GM12891 (cell line): ENCODE results near the gene MYOCD.

Experiments
- DNase-seq: peaks from one replicate; pipeline ENCODE4 v3.0.0; 2011; ENCODE audit warnings: low spot score; ENCODE audit not compliant: insufficient read length
- FAIRE-seq: peaks from 2 replicates; lab custom pipeline; 2011; peaks lifted over from hg19 to GRCh38; lab: Jason Lieb, UNC
- PAX5 ChIP-seq: IDR thresholded peaks from 2 replicates; pipeline ENCODE4 v1.6.1; 2011; ENCODE audit warnings: low read length, moderate library complexity, mild to moderate bottlenecking; ENCODE audit not compliant: insufficient read depth, severe bottlenecking
- POLR2A ChIP-seq: IDR thresholded peaks from 2 replicates; pipeline ENCODE4 v1.6.1; 2011; ENCODE audit warnings: low read depth, low read length, control low read depth
- POLR2AphosphoS5 ChIP-seq: IDR thresholded peaks from 2 replicates; pipeline ENCODE4 v1.6.1; 2011; ENCODE audit warnings: low read depth, low read length, control low read depth
- POU2F2 ChIP-seq: IDR thresholded peaks from 2 replicates; pipeline ENCODE4 v1.6.1; 2011; ENCODE audit warnings: low read depth, mild to moderate bottlenecking, control low read depth, low read length, moderate library complexity
- SPI1 ChIP-seq: IDR thresholded peaks from 2 replicates; pipeline ENCODE4 v1.6.1; 2011; ENCODE audit warnings: low read depth, low read length, control low read depth
- TAF1 ChIP-seq: IDR thresholded peaks from 2 replicates; pipeline ENCODE4 v1.6.1; 2011; ENCODE audit warnings: low read depth, low read length, control low read depth

Gene MYOCD

DNA sequence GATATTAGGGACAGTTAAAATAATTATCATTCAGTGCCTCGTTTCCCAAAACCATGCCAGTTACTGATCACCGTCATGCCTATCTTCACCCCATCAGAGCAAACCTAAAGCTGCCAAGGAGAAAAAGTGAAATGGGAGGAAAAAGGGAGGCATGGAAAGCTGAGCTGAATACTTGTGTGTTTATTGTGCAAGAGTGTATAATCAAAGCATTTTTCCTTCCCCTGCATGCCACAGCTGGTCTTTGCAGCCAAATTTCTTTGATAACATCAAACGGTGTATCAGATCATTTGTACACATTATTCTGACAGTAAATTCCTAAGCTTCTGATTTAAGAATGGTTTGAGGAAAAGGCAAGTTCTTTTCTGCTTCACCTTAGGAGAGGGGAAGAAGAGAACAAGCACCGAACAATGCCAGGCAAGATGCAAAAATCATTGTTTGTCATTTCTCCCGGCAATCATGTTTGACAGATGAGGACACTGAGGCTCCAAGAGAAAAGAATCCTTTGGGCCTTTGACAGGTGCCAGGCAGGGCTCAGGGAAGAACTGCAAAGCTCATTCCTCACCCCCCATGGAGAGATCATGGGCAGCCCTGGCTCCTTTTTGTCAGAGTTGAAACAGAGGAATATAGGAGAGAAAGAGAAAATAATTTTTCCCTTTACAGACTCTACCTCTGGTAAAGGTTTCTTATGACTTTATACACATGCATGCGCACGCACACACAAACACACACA, 72.2 kb downstream of the MYOCD start:
- no peak for DNase-seq
- TF ChIP-seq POU2F2 = no peak
- TF ChIP-seq PAX5 = no peak
- TF ChIP-seq TAF1 = no peak
- TF ChIP-seq POLR2AphosphoS5 = no peak
- TF ChIP-seq SPI1 = no peak
- no peak for TF ChIP-seq POLR2A
- no peak for FAIRE-seq

GRCh38 chr17:12738624-12739023, 72.9 kb downstream of the MYOCD start:
- FAIRE-seq = no peak
- TF ChIP-seq SPI1 = no peak
- TF ChIP-seq POLR2AphosphoS5 = no peak
- no peak for TF ChIP-seq POLR2A
- TF ChIP-seq POU2F2 = no peak
- TF ChIP-seq TAF1 = no peak
- TF ChIP-seq PAX5 = no peak
- no peak for DNase-seq

DNA sequence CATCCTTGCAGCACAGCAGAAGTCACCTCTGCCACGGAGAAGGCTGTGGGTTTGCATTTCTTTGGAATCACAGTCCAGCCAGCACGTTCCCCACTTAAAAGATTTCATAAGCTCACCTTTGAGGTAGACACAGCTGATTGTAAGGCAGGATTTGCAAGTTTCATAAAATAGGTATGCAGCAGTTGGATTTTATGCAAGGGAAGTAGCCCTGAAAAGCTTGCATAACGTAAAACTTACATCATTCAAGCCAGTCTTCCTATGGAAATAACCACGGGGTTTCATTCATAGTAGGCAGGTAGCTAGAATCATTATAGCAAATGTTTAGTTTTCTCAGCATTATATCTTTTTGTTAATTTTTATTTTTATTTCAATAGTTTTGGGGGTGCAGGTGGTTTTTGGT, 73.8 kb downstream of the MYOCD start:
- TF ChIP-seq POLR2A (no peak), SPI1 (no peak), TAF1 (no peak), POLR2AphosphoS5 (no peak), PAX5 (no peak), POU2F2 (no peak)
- DNase-seq = no peak
- FAIRE-seq = no peak

DNA sequence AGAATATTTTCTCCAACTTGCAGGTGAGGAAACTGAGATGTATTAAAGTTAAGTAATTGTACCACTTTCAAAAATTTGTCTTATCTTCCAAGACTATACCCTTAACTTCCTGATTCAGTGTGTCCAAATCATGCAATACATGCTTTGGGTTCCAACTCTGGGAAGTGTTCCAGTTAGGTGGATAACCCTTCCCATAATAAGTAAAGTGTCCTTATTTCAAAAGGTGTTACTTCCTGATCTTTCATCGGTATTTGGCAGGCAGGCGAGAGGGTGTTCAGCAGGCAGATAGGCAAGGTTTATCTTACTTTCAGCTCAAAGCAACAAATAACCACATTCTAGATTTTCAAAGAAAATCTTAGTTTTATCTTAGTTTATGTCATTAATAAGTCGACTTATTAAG, 77.4 kb downstream of the MYOCD start:
- no peak for TF ChIP-seq SPI1
- no peak for TF ChIP-seq PAX5
- no peak for TF ChIP-seq POLR2A
- TF ChIP-seq TAF1 = no peak
- TF ChIP-seq POU2F2 = no peak
- TF ChIP-seq POLR2AphosphoS5 = no peak
- FAIRE-seq = no peak
- no peak for DNase-seq

- DNase-seq (no peak), FAIRE-seq (no peak)
- no peak for TF ChIP-seq POLR2A
- no peak for TF ChIP-seq POU2F2
- TF ChIP-seq TAF1 = no peak
- no peak for TF ChIP-seq SPI1
- no peak for TF ChIP-seq PAX5
- no peak for TF ChIP-seq POLR2AphosphoS5
Measured at GRCh38 chr17:12744298-12744697, 78.6 kb downstream of the MYOCD start.

- FAIRE-seq (no peak), DNase-seq (no peak)
- TF ChIP-seq TAF1 (no peak), POU2F2 (no peak), POLR2AphosphoS5 (no peak), POLR2A (no peak), PAX5 (no peak), SPI1 (no peak)
Measured at GRCh38 chr17:12744786-12745185, 79.1 kb downstream of the MYOCD start.

DNA sequence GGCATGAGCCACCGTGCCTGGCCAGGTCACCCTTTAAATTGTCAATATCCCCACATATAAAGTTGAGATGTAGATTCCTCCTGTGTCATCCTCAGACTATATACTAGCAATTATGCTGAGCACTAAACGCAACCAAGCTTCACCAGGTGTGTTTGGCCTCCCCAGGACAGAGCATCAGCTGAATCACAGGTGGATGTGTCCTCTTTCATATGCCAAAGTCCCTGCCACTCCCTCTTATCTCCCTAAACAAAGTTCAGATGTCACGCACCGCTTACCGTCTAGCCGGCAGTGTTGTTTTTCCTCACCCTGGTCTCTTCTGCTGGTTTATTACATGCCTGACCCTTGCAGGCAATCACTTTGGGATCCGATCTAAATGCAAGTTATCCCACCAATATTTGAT, 79.8 kb downstream of the MYOCD start:
- FAIRE-seq (no peak), DNase-seq (no peak)

GRCh38 chr17:12756786-12757185, 91.1 kb downstream of the MYOCD start:
- no peak for TF ChIP-seq POLR2AphosphoS5
- TF ChIP-seq POLR2A = no peak
- TF ChIP-seq TAF1 = no peak
- no peak for TF ChIP-seq PAX5
- TF ChIP-seq SPI1 = no peak
- no peak for TF ChIP-seq POU2F2
- DNase-seq (no peak), FAIRE-seq (no peak)

More for the DNA sequence above, 79.8 kb downstream of the MYOCD start:
- TF ChIP-seq POLR2A = no peak
- no peak for TF ChIP-seq SPI1
- no peak for TF ChIP-seq PAX5
- no peak for TF ChIP-seq TAF1
- TF ChIP-seq POLR2AphosphoS5 = no peak
- TF ChIP-seq POU2F2 = no peak

- FAIRE-seq (no peak), DNase-seq (no peak)
- TF ChIP-seq POU2F2 = no peak
- no peak for TF ChIP-seq POLR2A
- no peak for TF ChIP-seq POLR2AphosphoS5
- TF ChIP-seq SPI1 = no peak
- no peak for TF ChIP-seq TAF1
- TF ChIP-seq PAX5 = no peak
Measured at GRCh38 chr17:12759090-12759489, 93.4 kb downstream of the MYOCD start.

DNA sequence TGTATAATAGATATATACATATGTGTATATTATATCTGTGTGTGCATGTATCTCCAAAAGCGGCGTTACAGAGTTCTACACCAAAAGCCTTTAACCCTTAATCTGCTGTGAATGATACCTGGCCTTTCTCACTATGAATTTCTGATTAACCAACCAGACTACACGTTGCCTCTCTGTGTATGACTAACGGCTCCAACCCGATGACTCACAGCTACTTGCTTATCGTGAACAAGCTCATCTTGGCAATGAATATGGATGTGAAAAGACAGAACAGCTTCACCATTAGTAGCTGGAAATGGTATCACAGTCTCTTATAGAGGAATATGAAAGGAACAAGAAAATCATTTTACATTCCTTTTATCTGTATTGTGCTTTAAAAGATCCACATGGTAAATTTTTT, 99.9 kb downstream of the MYOCD start:
- DNase-seq (no peak), FAIRE-seq (no peak)
- no peak for TF ChIP-seq POLR2AphosphoS5
- no peak for TF ChIP-seq POU2F2
- no peak for TF ChIP-seq TAF1
- no peak for TF ChIP-seq SPI1
- TF ChIP-seq POLR2A = no peak
- TF ChIP-seq PAX5 = no peak
